Right ventricle myocardium superior (tissue), 1 donor: ENCODE measurements around the gene GRAP. TPM values are rescaled to one million over a fixed set of nuclear protein-coding genes. Genes with fewer than 3 reads are reported as not detected.
A peak's percentile ranks its signal among the peaks of the same experiment; 100 is the strongest.
"Not testable (repeated sequence)": the region's sequence is repeated elsewhere in the genome, so short reads cannot be mapped to it uniquely, and the experiment has no call there.

Source experiments
- ATAC-seq: fragments of 200-7000 bp; cut with Tn5 transposase; one replicate; pipeline ENCODE4 v1.9.1; 2020; ENCODE audit warnings: mild to moderate bottlenecking; ENCODE audit not compliant: poor library complexity
- DNase-seq: peaks from one replicate; pipeline ENCODE4 v3.0.0-alpha.2; 2020
- intact Hi-C: fragments of 100-400 bp; cut with DNase I; formaldehyde crosslinking; loops from one replicate; pipeline ENCODE4 v1.11.2; 2022
- total RNA-seq: library from RNA; stranded (reverse); fragmentation: NEBNext Ultra II Directional; extraction: Animal tissue kit (Norgen Biotek cat#: 25700); gene quantifications from one replicate; pipeline ENCODE4 v1.2.1, GENCODE V29; 2021
- donor health status: DM: no; HTN: yes; CAD: no; lungs with severe emphysema.

The GRAP gene
- total RNA-seq, 1 donor from 2014 or later, result 2.0 TPM

DNA sequence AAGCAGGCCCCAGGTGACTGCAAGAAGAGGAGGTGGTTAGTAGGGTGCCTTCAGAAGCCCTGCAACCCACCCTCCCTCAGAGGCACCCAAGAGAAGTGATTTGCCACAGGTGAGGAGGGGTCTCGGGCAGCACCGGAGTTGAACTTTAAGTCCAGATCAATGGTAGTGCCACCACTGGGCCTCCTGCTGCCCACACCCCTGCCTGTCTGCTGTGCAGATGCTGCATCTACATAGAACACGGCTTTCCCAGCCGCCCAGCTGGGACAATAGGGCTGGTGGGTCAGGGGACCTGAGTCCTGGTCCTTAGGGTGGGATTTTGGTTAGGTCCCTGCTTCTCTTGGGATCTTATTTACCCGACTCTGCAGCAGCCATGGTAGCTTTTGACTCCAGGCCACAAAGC, 24.6 kb downstream of the GRAP start:
- ATAC-seq, result no peak
- DNase-seq, result peak; percentile 22
- intact Hi-C loops, result no loop called here

- DNase-seq, result peak; percentile 46
- intact Hi-C loops, result no loop called here
- ATAC-seq, result no peak
Measured at GRCh38 chr17:19021622-19022083, 25.1 kb downstream of the GRAP start.

DNA sequence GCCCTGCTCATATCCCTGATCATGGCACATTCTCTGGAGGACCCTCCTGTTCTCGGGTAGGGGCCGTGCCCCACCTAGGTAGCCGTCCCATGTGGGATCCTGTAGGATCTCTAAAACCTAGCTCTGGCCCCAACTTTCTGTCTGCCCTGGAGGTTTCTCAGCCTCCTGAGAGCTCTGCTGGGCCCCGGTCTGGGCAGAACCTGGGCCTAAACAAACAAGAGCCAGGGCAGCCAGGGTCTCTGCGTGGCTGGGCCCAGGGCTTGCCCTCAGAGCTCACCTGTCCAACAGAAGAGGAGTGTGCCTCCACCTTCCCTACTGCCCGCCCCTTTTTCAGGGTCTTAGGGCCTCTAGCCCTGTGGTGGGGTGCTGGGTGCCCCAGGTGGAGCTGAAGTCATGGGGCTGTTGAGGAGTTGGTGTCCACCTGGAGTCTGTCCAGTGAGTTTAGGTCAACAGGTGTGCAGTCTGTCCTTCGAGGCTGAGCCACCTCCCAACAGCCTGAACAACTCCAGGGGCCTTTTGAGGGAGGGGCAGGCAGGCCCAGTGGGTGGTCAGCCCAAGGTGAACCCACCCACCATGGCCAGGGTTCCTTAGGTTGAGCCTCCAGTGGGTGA, 25.6 kb downstream of the GRAP start:
- intact Hi-C loops, ATAC-seq: not testable (repeated sequence)
- peak; percentile 27 for DNase-seq

- DNase-seq (peak; percentile 9), ATAC-seq (no peak)
- intact Hi-C loops, result no loop called here
Measured at GRCh38 chr17:19020016-19020415, 26.7 kb downstream of the GRAP start.

- DNase-seq (peak; percentile 34), ATAC-seq (no peak)
- intact Hi-C loops, result no loop called here
Measured at GRCh38 chr17:19019041-19019941, 27.5 kb downstream of the GRAP start.

DNA sequence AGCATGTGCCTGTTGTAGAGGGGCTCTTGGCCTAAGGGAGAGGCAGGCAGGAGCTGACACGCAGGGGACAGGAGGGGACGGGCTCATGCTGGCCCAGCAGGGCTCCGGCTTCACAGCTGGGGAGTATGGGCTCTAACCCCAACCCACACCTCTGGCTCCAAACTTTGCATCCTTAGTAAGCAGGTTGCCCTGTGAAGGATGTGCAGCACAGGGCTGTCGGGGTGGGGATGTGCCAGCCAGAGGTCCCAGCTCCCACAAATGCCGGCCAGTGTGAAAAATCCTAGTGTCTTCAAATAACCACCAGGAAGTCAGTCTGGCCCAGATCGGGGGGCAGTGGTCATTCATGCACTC, 28.2 kb downstream of the GRAP start:
- ATAC-seq (no peak), DNase-seq (peak; percentile 23)
- intact Hi-C loops, result no loop called here

DNA sequence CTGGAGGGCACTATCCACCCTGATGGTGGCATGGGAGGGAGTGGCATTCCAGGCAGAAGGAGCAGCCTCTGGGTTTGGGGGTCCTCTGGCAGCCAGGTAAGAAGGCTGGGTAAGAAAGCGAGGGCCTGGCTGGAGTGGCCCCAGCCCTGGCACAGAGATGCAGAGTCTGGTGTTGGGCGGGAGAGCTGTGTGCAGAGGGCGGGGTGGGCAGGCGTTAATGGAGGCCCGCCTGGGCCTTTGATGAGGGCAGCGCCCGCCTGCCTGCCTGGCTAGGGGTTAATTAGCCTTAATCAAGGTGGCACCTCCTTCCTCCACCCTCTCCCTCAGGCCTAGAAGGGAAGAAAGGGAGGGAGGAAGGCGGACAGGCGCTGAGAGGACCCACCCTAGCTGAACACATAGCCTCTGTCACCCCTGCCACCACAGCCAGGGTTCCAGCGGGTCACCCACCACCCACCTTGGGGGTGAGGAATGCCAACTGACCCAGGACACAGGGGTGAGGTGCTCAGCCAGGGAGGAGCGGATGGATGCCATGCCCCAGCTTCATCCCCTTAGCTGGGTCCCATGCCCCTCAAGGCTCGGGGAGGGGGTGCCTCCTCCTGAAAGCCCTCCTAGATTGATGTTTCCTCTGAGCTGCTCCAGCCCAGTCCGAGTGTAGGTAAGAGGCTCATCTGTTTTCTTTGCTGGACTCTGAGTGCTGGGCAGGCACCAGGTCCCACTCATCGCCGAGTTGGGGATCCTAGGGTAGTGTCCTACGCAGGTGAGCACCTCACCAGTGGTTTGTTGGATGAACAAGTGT, 28.8 kb downstream of the GRAP start:
- peak; percentile 14 for DNase-seq
- no peak for ATAC-seq
- intact Hi-C loops, result no loop called here

DNA sequence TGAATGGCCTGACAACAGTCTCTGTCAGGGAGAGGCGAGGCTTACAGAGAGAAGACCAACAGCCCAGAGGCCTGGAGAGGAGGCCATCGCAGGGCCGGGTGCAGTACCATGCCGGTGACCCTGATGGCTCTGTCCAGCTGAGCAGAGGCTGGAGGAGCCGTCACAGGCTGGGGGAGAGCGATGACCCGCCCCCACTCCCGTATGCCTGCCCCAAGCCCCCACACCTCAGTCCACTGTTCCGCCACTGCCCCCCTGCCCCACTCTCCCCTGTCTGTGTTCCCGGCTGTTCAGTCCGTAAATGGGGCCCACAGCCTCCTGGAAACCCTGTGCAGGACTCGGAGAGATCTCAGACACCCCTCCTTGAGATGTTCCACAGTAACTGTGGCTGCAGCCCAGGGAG, 29.4 kb downstream of the GRAP start:
- DNase-seq (peak; percentile 27), ATAC-seq (no peak)
- intact Hi-C loops, result no loop called here

DNA sequence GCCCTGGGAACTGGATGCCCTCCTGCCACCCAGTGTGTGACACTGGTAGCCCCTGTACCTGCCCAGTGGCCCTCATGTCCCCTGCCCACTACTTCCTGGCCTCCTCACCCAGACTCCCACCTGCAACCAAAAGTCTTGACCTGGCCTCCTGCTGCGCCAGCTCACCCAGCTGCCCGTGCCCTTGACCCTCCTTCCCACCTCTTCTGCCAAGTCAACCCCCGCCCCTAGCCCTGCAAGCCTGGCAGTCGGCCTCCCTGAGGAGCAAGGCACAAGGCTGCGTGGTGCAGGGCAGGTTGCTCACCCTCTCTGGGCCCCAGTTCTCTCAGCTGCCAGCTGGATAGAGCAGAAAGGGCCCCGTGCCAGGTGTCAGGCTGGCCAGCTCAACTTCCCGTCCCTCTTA, 29.9 kb downstream of the GRAP start:
- no peak for ATAC-seq
- intact Hi-C loops, result no loop called here
- peak; percentile 32 for DNase-seq

GRCh38 chr17:19016297-19016696, 30.5 kb downstream of the GRAP start:
- intact Hi-C loops, result no loop called here
- DNase-seq (peak; percentile 7), ATAC-seq (no peak)

GRCh38 chr17:19015428-19015827, 31.3 kb downstream of the GRAP start:
- DNase-seq (peak; percentile 17), ATAC-seq (no peak)
- intact Hi-C loops, result no loop called here

DNA sequence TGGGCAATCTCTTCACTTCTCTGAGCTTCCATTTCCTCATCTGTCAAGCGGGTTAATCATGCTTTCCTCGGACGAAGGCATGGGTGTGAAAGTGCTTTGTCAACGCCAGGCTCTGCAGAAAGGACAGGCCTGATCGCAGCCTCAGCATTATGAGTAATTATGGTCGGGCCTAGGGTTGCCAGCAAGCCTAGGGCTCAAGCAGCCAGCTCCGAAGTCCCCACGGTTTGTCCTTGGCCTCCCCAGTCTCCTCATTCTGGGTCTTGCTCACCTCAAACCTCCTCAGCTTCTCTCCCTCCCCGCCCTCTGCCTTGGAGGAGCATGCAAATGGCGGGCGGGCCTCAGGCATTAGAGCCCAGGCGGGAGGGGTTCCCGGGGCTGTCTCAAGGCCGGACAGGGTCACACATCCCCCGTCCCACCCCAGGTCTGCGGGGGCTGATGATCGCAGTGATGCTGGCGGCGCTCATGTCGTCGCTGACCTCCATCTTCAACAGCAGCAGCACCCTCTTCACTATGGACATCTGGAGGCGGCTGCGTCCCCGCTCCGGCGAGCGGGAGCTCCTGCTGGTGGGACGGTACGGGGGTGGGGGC, 32.0 kb downstream of the GRAP start:
- intact Hi-C loops, result no loop called here
- no peak for ATAC-seq

DNA sequence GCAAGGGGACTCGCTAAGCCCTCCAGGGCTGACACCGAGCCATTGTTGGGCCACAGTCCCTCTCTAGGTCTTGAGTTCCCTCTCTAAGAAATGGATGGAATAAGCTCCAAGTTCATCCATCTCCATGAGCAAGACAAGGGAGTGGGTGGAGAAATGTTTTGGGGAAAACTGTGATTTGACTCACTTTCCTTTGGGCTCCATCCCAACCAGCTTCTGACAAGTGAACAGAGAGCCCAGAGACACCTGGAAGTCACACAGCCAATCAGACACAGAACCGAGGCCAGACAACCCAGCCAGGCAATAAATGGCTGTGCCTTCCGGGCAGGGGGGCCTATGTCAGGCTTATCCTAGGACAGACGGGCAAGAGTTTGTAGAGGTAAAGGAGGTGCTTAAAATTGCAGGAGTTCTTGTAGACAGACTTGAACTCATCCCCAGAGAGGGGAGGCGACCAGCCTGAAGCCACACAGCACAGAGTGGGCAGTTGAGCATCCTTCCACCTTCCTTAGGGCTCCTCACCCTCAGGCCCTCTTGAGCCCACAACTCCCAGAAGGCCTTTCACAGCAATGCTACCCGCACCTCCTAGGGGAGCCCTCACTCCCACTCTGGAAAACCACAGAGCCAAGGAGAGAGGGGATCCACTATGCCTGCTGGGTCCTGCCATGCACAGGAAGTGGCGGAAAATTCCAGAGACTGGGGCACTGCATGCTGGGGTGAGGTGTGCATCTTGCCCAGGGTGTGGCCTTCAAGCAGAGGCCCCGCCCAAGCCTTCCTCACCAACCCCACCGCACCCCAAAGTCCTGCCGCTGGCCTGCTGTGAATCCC, 32.7 kb downstream of the GRAP start:
- intact Hi-C loops, result no loop called here
- ATAC-seq (no peak), DNase-seq (peak; percentile 24)

More for the DNA sequence above, 32.0 kb downstream of the GRAP start:
- peak; percentile 21 for DNase-seq

DNA sequence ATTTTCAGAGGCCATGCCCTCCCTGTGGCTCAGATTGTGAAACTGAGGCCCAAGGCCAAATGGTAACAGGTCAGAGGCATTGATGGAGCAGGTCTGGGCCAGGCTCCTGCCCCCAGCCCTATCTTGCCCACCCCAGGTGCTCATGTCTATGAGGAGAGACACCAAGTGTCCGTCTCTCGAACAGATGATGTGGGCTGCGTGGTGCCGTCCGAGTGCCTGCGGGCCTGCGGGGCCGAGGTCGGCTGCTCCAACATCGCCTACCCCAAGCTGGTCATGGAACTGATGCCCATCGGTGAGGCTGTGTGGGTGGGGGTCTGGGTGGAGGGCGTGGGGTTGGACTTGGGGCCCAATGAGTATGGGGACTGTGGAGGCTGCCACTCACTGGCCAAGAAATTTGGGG, 33.5 kb downstream of the GRAP start:
- ATAC-seq, result no peak
- peak; percentile 20 for DNase-seq
- intact Hi-C loops, result no loop called here

- intact Hi-C loops, result no loop called here
- peak; percentile 35 for DNase-seq
Measured at GRCh38 chr17:19012171-19013080, 34.3 kb downstream of the GRAP start.

GRCh38 chr17:19011581-19011980, 35.2 kb downstream of the GRAP start:
- DNase-seq (no peak), ATAC-seq (no peak)
- intact Hi-C loops, result no loop called here

More at GRCh38 chr17:19012171-19013080, 34.3 kb downstream of the GRAP start:
- ATAC-seq, result no peak
